Fibroblast of villous mesenchyme (primary cell): Measurements from ENCODE around the gene SCRN2. TPM values are rescaled to one million over a fixed set of nuclear protein-coding genes. Genes with fewer than 3 reads are reported as not detected.

ENCODE experiments used
- DNase-seq: peaks from one replicate; pipeline ENCODE4 v3.0.0-alpha.2; 2010; ENCODE audit warnings: low read depth
- H3K4me3 ChIP-seq: 2 replicates; pipeline ENCODE4 v1.5.1; 2011; ENCODE audit warnings: low read depth, mild to moderate bottlenecking, low read length
- total RNA-seq: library from RNA; depleted of rRNA; stranded (reverse); fragments of >200 nt; gene quantifications from 2 replicates; pipeline ENCODE4 v1.2.3, GENCODE V29; 2012
- TF ChIP-seq, protein P1 (sequence below): IDR thresholded peaks from 2 replicates; pipeline ENCODE4 v1.5.1; 2012; ENCODE audit warnings: low read depth, mild to moderate bottlenecking, low read length; ENCODE audit not compliant: insufficient read depth

The SCRN2 gene
- total RNA-seq, 1 donor, result 25.0 TPM

DNA sequence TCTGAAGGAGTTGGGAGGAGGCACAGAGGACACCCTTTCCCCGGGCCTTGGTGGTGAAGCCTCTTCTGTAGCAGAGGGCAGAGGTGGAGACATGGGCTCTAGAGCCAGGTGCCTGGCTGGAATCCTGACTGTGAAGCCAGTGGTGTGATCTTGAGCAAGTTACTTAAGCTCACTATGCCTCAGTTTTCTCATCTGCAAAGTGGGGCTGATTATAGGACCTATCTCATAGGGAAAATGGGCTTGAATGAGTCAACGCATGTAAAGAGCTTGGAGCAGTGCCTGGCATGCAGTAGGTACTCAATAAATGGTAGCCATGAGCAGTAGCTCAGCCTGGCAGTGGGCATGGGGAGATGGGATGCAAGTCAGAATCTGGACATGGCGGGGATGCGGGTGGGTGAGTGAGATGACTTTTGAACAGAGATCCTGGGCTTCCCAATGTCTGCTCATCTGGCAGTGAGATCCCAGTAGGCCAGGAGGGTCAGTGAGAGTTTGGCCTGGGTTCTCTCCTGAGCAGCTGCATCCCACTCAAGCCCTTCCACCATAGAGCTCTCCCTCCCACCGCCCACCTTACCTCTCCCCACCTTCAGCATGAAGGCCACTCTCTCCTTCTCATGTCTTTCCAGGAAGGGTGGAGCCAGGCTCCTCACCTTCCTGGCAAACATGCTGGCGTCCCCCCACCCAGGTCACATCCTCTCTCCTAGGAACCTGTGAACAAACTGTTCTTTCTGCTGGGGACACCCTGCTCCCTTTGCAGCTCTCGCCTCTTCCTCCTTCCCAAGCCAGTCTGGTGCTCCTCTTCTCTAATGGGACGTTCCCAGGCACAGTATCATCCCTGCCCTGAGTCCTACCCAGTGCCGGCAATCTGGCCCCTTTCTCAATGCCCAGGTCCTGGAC is 41.9 kb upstream of the SCRN2 start:
- no peak overlapping the region for H3K4me3 ChIP-seq
- TF ChIP-seq, protein P1, sequence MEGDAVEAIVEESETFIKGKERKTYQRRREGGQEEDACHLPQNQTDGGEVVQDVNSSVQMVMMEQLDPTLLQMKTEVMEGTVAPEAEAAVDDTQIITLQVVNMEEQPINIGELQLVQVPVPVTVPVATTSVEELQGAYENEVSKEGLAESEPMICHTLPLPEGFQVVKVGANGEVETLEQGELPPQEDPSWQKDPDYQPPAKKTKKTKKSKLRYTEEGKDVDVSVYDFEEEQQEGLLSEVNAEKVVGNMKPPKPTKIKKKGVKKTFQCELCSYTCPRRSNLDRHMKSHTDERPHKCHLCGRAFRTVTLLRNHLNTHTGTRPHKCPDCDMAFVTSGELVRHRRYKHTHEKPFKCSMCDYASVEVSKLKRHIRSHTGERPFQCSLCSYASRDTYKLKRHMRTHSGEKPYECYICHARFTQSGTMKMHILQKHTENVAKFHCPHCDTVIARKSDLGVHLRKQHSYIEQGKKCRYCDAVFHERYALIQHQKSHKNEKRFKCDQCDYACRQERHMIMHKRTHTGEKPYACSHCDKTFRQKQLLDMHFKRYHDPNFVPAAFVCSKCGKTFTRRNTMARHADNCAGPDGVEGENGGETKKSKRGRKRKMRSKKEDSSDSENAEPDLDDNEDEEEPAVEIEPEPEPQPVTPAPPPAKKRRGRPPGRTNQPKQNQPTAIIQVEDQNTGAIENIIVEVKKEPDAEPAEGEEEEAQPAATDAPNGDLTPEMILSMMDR, result no peak
- no peak for DNase-seq

DNA sequence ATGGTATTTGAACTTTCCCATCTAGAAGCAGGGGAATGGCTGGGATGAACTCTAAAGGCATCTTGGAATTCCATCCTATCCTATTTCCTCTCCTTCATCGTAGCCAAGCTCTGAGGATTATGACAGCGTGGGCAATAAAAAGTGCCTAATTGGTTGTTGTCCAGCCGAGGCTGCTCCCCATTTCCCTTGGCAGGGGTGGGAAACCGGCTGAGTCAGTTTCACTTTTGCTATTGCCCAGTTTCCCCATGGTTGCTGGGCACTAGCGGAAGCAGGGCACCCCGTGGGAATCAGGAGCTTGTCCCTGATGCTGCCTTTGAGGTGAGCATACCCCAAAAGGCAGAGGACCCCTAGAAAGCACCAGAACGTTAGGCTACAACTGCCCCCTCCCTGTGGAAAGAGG is 41.2 kb upstream of the SCRN2 start:
- no peak overlapping the region for H3K4me3 ChIP-seq
- TF ChIP-seq, protein P1, result no peak
- DNase-seq, result peak; percentile 75

DNA sequence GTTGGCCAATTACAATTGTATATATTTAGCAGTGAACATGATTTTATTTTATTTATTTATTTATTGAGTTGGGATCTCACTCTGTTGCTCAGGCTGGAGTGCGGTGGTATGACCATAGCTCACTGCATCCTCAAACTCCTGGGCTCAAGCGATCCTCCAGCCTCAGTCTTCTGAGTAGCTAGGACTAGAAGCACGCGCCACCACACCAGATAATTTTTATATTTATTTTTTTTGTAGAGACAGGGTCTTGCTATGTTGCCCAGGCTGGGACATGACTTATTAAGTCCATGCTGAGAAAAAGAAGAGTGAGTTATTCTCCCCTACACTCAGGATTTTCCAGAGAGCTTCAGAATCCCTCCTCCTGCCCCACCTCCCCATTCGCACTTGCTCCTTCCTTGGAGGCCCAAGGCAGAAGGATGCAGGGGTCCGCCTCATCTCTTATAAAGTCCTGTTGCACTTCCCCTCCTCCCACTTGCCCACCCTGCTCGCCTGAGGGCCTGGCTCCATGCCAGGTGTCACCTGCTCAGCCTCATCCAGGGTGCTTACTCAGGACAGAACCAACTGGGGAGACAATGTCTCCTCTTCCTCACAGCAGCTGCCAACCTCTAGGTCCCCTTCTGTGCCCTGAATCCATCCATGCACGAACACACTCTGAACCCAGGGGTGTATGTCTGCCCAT is 38.8 kb upstream of the SCRN2 start:
- DNase-seq, result no peak
- no peak overlapping the region for H3K4me3 ChIP-seq

DNA sequence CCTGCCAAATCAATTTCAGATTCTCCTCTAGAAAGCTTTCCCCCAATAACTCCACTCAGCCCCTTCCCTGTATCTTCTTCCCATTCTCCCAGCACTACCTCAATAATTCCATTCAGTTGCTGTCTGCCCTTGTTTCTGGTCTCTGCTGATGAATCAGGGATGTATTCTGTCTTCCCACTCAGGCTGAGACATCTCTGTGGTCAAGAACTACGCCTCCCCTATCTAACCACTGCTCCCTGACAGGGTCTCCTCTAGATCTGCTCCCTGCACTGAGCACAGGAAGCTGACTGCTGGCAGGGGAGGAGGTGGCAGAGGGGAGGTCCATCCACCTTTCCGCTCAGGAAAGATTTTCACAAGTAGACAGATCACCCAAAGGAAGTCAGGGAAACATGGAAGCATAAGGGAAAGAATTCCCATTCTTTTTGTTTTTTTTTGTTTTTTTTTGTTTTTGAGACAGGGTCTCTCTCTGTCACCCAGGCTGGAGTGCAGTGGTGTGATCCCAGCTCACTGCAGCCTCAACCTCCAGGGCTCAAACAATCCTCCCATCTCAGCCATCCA is 38.0 kb upstream of the SCRN2 start:
- TF ChIP-seq, protein P1, result no peak
- DNase-seq, result peak; percentile 25
- no peak overlapping the region for H3K4me3 ChIP-seq

More for the DNA sequence above, 38.8 kb upstream of the SCRN2 start:
- TF ChIP-seq, protein P1, result no peak

DNA sequence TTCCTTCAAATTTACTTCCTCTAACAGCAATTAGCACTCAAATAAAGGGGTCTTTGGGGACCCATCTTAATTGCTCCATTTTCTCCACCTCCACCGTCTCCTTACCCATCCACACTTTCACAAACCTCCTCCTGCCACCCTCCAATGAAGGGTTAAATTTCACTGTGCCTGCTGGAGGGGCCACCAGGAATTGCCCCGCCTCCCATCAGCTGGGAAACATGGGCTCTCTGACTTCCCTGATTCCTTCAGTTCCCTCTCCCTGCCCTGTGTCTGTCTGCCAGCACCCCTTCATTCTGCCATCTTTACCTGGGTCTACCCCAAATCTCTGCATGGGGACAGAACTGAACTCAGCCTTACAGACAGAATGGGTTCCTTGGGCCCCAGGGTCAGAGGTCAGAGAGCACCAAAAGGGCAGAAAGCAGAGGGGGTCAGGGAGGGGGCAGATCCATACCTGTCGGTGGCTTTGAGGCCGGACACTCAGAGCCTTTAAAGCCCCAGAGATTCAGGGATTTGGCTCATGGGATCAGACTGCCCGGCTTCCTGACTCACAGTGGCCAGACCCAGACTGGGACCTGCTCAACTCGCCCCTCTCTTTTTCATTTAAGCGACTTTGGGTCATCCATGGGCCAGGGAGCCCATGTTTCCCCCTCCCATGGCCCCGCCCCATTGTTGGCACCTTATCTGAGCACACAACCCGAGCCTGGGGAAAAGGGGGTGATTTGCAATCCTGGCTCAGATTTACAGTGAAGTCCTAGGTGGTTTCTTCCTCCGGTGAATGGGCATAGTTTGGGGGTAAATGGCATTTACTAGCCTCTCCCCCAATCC is 37.3 kb upstream of the SCRN2 start:
- DNase-seq, result no peak
- TF ChIP-seq, protein P1, result no peak
- H3K4me3 ChIP-seq, result no peak overlapping the region

DNA sequence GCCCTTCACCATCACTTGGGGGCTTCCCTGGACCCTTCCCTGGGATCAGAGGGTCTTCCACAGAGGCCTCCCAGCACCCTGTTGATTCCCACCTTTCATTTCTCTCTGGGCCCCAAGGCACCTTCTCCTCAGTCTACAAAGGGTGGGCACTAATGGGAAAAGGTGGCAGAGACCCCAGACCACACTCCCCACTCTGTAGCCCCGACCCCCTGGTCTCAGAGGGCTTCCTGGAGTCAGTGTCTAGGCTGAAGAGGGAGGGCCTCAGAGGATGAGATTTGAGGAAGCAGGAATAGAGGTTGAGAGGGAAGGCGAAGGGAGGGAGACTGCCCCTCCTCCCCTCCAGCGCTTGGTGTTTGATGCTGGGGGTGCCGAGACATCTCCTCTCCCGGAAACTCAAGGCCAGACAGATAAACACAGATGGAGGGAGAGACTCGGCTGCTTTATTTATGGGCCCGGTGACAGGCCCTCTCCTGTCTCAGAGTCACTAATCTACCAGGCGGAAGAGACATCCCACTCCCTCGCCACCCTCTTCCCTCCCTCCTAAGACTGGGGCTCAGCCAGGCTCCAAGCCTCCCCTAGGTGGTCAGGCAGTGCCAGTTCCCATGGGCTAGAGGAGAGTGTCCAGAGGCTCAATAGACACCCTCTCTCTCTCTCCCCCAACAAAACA is 36.4 kb upstream of the SCRN2 start:
- TF ChIP-seq, protein P1, result no peak
- peak; percentile 50 for DNase-seq
- no peak overlapping the region for H3K4me3 ChIP-seq
